Lower lobe of right lung (tissue), 2 donors: ENCODE results near the gene U2AF1L4. TPM values are rescaled to one million over a fixed set of nuclear protein-coding genes. Genes with fewer than 3 reads are reported as not detected.
A peak's percentile ranks its signal among the peaks of the same experiment; 100 is the strongest.

ENCODE experiments used
- ATAC-seq, 2 donors: fragments of 200-7000 bp; cut with Tn5 transposase; one replicate each; pipeline ENCODE4 v1.9.1; 2020 to 2022; ENCODE audit warnings: mild to moderate bottlenecking in 2 of 2, moderate library complexity in 2 of 2
- DNase-seq: peaks from one replicate; pipeline ENCODE4 v3.0.0-alpha.2; 2020
- H3K27ac ChIP-seq: fragments of 200-600 bp; one replicate; pipeline ENCODE4 v1.8.0; 2022
- H3K27me3 ChIP-seq: fragments of 200-600 bp; one replicate; pipeline ENCODE4 v1.8.0; 2022; ENCODE audit warnings: low read depth
- H3K36me3 ChIP-seq: fragments of 200-600 bp; one replicate; pipeline ENCODE4 v1.8.0; 2022; ENCODE audit warnings: mild to moderate bottlenecking
- H3K4me1 ChIP-seq: fragments of 200-600 bp; one replicate; pipeline ENCODE4 v1.8.0; 2022
- H3K4me3 ChIP-seq: fragments of 200-600 bp; one replicate; pipeline ENCODE4 v1.8.0; 2022; ENCODE audit warnings: mild to moderate bottlenecking
- H3K9me3 ChIP-seq: fragments of 200-600 bp; one replicate; pipeline ENCODE4 v1.8.0; 2022
- intact Hi-C: fragments of 100-400 bp; cut with DNase I; formaldehyde crosslinking; loops from one replicate; pipeline ENCODE4 v1.11.0; 2022
- total RNA-seq: library from RNA; stranded (reverse); fragmentation: NEBNext Ultra II Directional; extraction: Animal tissue kit (Norgen Biotek cat#: 25700); gene quantifications from one replicate; pipeline ENCODE4 v1.2.1, GENCODE V29; 2021
- TF ChIP-seq, protein P1 (sequence below): fragments of 200-600 bp; IDR thresholded peaks from one replicate; pipeline ENCODE4 v1.8.0; 2022; ENCODE audit warnings: antibody characterized with exemption, mild to moderate bottlenecking
- donor health status: DM: no; HTN: yes; CAD: no; lungs with severe emphysema.

Gene U2AF1L4
- total RNA-seq, 1 donor from 2014 or later, result 20.3 TPM

- Histone ChIP-seq H3K27me3 (no peaks in the 10 kb centered on the region), H3K27ac (no peak overlapping the region), H3K4me3 (no peak overlapping the region), H3K4me1 (peaks cover 22% of the 10 kb centered on the region), H3K36me3 (peaks cover 54% of the 10 kb centered on the region), H3K9me3 (no peaks in the 10 kb centered on the region)
- intact Hi-C loops, result no loop called here
- no peak for ATAC-seq
- TF ChIP-seq, protein P1, sequence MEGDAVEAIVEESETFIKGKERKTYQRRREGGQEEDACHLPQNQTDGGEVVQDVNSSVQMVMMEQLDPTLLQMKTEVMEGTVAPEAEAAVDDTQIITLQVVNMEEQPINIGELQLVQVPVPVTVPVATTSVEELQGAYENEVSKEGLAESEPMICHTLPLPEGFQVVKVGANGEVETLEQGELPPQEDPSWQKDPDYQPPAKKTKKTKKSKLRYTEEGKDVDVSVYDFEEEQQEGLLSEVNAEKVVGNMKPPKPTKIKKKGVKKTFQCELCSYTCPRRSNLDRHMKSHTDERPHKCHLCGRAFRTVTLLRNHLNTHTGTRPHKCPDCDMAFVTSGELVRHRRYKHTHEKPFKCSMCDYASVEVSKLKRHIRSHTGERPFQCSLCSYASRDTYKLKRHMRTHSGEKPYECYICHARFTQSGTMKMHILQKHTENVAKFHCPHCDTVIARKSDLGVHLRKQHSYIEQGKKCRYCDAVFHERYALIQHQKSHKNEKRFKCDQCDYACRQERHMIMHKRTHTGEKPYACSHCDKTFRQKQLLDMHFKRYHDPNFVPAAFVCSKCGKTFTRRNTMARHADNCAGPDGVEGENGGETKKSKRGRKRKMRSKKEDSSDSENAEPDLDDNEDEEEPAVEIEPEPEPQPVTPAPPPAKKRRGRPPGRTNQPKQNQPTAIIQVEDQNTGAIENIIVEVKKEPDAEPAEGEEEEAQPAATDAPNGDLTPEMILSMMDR, result no peak
- DNase-seq, result no peak
Observed at GRCh38 chr19:35720648-35721047, 24.6 kb downstream of the U2AF1L4 start.

- no peaks in the 10 kb centered on the region for H3K9me3 ChIP-seq
- no peak for DNase-seq
- no peak for ATAC-seq
- no peak overlapping the region for H3K27ac ChIP-seq
- peaks cover 26% of the 10 kb centered on the region for H3K4me1 ChIP-seq
- H3K36me3 ChIP-seq, result peaks cover 49% of the 10 kb centered on the region
- intact Hi-C loops, result no loop called here
- no peaks in the 10 kb centered on the region for H3K27me3 ChIP-seq
- no peak overlapping the region for H3K4me3 ChIP-seq
- TF ChIP-seq, protein P1, result no peak
Observed at GRCh38 chr19:35720163-35720524, 25.1 kb downstream of the U2AF1L4 start.

DNA sequence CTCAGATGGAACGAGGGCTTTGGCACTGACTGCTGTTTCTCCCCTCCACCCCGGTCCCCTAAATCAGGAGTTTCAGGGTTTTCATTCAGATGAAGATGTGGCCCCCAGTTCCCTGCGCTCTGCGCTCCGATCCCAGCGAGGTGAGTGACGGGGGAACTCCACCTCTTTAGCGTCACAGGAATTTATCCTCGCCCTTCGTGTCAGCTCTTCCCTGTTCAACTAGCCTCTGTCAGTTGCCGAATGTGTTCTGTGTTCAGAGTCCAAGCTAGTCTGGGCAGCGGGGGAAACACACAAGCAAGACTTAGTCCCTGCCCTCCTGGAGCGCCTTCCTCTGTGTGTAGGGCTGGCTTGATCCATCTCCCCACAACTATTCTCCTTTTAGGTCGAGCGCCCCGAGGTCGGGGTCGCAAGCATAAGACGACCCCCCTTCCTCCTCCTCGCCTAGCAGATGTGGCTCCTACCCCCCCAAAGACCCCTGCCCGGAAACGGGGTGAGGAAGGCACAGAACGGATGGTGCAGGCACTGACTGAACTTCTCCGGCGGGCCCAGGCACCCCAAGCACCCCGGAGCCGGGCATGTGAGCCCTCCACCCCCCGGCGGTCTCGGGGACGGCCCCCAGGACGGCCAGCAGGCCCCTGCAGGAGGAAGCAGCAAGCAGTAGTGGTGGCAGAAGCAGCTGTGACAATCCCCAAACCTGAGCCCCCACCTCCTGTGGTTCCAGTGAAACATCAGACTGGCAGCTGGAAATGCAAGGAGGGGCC is 25.6 kb downstream of the U2AF1L4 start:
- intact Hi-C loops, result no loop called here
- DNase-seq (no peak), ATAC-seq (no peak)
- peak overlapping the region; percentile 85 for H3K27ac ChIP-seq
- TF ChIP-seq, protein P1, result no peak
- H3K36me3 ChIP-seq, result peaks cover 44% of the 10 kb centered on the region
- peak overlapping the region; percentile 88 for H3K4me3 ChIP-seq
- H3K9me3 ChIP-seq, result no peaks in the 10 kb centered on the region
- H3K4me1 ChIP-seq, result peaks cover 26% of the 10 kb centered on the region
- no peaks in the 10 kb centered on the region for H3K27me3 ChIP-seq

- intact Hi-C loops, result no loop called here
- peak; percentile 72 for DNase-seq
- no peaks in the 10 kb centered on the region for H3K27me3 ChIP-seq
- H3K36me3 ChIP-seq, result peaks cover 33% of the 10 kb centered on the region
- ATAC-seq, result no peak
- peak overlapping the region; percentile 85 for H3K27ac ChIP-seq
- H3K9me3 ChIP-seq, result no peaks in the 10 kb centered on the region
- TF ChIP-seq, protein P1, result no peak
- H3K4me3 ChIP-seq, result peak overlapping the region; percentile 88
- peaks cover 26% of the 10 kb centered on the region for H3K4me1 ChIP-seq
Observed at GRCh38 chr19:35718345-35719041, 26.7 kb downstream of the U2AF1L4 start.

DNA sequence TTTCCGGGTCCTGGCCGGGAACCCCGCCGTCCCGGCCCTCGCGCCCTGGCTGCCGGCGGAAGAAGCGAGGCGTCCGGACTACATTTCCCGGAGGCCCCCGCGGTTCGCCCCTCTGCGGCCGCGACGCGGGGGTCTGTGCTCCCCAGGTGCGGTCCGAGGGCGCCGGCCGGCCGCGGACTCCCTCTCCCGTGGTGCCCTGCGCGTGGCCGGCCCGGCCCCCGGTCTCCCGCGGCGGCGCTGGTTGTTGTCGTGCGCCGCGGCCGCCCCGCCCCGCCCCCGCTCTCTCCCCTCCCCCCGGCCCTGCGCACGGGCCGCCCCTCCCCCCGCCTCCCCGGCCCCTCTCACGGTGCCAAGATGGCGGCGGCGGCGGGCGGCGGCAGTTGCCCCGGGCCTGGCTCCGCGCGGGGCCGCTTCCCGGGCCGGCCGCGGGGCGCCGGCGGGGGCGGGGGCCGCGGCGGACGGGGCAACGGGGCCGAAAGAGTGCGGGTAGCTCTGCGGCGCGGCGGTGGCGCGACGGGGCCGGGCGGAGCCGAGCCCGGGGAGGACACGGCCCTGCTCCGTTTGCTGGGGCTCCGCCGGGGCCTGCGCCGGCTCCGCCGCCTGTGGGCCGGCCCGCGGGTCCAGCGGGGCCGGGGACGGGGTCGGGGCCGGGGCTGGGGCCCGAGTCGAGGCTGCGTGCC is 27.4 kb downstream of the U2AF1L4 start, which contains the start of gene KMT2B:
Gene KMT2B, plus strand, starts transcription at position 339 of the 680 bp plus-strand sequence. Its CDS starts 16 bp downstream, at position 355.
- Histone ChIP-seq H3K4me3 (peak within 1 kb of the TSS; percentile 88), H3K27me3 (no peaks in the 10 kb centered on the region), H3K9me3 (no peaks in the 10 kb centered on the region), H3K4me1 (peaks cover 26% of the 10 kb centered on the region), H3K27ac (peak within 1 kb of the TSS; percentile 85), H3K36me3 (peaks cover 26% of the 10 kb centered on the region)
- DNase-seq (no peak), ATAC-seq (peak; percentile 83 to 84)
- intact Hi-C loops, result no loop called here
- TF ChIP-seq, protein P1, result no peak
